Activated CD8-positive, alpha-beta memory T cell treated with anti-CD3 and anti-CD28 coated beads, Interleukin-2, amount 50 U/mL, for 1 hour (primary cell): Measurements from ENCODE around the gene WWC2.
"Not testable (repeated sequence)": the region's sequence is repeated elsewhere in the genome, so short reads cannot be mapped to it uniquely, and the experiment has no call there.

Source experiments
- DNase-seq: peaks from one replicate; pipeline ENCODE4 v3.0.0-alpha.2; 2020; ENCODE audit errors: extremely low read depth

The WWC2 gene

GRCh38 chr4:183100827-183101226 lies 1.8 kb downstream of the WWC2 start:
- DNase-seq = no peak

DNA sequence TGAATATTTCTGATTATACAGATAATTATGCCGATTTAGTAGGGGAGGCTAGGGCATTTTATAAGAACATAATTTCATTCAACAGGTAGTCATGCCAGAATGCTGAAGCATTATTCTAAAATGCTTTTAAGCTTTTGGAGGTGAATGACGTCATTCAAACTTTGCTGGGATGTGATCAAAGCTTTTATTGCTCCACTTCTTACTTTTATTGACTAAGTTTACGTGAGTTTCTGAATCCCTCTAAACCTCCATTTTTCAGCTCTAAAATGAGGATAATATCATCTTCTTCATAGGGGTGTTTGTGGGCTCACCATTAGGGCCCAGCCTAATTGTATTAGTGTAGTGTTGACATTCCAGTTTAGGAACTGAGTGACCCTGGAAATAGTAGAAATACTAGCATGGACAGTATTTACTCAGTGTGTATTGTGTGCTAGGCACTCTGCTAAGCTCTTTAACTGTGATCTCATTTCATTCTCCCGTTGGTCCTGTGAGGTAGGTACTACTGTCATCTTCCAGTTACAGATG lies 3.0 kb downstream of the WWC2 start:
- DNase-seq = no peak

GRCh38 chr4:183105092-183105491 lies 6.0 kb downstream of the WWC2 start:
- no peak for DNase-seq

- DNase-seq = no peak
Observed at GRCh38 chr4:183106839-183107238, 7.8 kb downstream of the WWC2 start.

DNA sequence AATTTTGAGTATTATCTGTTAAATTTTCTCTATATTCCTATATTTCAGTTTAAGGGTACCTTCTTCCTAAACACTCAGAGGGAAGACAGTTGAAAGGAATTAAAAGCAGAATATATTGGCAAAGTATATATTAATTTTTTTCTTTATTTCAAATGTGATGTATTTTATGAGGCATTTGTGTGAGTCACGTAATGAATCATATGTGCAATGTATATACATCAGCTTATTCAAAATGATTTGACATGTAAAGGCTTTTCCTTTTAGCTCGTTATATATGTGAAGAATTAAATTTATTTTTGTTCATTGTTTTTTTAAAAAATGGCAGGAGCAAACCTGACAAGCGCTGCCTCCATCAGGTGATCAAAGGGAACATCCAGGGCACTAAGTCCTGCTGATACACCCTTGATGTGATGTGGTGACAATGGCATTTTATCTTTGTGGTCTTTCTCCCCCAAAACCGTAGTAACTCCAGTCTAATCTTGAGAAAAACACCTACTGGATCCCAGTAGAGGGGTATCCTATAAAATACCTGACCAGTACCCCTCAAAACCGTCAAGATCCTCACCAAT lies 8.9 kb downstream of the WWC2 start:
- no peak for DNase-seq

GRCh38 chr4:183110244-183110643 lies 11.2 kb downstream of the WWC2 start:
- no peak for DNase-seq

GRCh38 chr4:183111452-183111885 lies 12.4 kb downstream of the WWC2 start:
- no peak for DNase-seq

GRCh38 chr4:183118141-183118540 lies 19.1 kb downstream of the WWC2 start:
- no peak for DNase-seq

GRCh38 chr4:183118585-183118984 lies 19.5 kb downstream of the WWC2 start:
- DNase-seq = no peak

DNA sequence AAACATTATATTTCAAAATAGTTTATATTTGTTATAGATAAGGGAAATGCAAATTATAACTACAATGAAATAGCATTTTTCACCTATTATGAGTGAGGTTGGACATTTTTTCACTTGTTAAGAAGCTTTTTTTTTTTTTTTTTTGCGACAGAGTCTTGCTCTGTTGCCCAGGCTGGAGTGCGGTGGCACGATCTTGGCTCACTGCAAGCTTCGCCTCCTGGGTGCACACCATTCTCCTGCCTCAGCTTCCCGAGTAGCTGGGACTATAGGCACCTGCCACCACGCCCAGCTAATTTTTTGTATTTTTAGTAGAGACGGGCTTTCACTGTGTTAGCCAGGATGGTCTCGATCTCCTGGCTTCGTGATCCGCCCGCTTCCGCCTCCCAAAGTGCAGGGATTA lies 22.6 kb downstream of the WWC2 start:
- DNase-seq = not testable (repeated sequence)

DNA sequence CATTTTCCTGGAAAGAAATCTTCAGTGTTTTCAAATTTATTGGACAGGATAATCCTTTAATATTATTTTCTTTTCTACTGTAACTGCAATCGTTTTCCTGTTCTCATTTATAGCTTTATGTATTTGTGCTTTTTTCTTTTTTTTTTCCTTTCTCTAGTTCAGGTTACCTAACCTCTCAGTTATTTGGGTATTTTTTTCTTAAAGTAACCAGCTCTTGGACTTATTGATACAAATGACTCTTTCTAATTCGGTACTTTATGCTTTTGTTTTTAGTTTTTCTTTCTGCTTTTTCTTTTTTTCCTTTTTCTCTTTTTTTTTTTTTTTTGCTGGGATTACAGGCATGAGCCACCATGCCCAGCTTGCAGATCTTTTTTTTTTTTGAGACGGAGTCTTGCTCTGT lies 25.2 kb downstream of the WWC2 start:
- no peak for DNase-seq

DNA sequence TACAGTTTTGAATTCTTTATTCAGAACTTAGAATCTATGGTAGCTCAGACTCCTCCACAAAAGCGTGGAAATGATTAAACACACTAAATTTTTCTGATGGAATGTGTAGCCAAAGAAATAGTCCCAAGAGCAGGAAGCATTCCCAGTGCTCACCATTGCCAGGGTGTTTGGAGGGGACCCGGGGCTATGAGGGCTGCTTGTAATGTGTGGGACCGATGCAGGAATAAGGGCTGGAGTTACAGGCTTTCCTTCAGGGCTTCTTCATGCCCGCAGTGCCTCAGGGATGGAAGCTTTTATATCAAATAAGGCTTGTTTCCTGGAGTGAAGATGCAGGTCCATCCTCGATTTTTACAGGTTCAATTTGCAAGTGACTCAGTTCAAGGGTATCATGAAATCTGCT lies 25.8 kb downstream of the WWC2 start:
- DNase-seq = no peak

DNA sequence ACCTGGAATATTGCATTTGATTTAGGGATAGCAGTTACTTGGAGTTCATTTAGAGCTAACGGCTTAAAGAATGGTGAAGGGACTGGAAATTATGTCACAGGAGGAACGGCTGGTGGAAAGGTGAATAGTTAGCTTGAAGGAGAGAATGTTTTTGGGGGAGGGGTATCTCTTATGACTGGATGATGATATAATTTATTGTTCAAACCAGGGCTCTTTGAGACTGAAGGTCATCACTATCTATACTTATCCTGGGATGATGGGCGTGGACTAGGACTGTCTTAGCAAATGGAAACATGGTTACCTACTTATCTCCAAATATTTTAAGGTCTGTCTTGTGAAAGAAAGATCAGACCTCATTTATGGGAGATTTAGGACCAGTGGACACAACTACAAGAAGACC lies 30.1 kb downstream of the WWC2 start:
- DNase-seq = no peak

DNA sequence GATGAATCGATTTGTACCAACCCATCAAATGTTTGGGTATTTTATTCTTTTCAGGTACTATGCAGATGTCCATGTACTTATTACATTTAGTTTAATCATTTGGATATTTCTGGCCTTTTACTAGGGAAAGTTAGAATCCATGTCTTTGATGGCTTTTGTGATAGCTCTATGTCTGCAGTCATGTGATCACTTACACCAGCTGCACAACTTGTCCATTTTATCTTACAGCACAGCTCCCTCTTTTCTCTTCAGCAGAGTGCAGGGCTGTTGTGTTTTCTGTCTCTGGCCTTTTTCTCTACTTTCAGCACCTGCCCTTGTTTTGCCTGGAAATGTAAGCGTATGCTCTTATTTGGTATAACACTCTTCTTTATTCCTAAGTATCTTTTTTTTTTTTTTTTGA lies 30.6 kb downstream of the WWC2 start:
- DNase-seq = no peak

GRCh38 chr4:183130328-183131155 lies 31.5 kb downstream of the WWC2 start:
- DNase-seq = no peak

DNA sequence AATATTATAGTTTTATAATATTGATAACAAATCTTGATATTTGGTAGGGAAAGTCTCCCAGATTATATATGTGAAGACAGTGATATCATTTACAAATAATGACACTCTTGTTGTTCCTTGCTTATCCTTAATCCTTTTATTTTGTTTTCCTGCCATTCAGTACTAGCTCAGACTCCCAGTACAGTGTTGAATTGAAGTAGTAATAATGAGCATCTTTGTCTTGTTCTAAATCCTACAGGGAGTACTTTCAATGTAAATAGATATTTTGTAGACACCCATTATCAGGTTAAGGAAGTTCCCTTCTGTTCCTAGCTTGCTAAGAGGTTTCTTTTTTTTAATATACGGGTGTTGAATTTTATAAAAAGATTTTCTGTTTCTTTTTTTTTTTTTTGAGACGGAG lies 33.0 kb downstream of the WWC2 start:
- DNase-seq = no peak

- no peak for DNase-seq
Observed at GRCh38 chr4:183132865-183133264, 33.8 kb downstream of the WWC2 start.

DNA sequence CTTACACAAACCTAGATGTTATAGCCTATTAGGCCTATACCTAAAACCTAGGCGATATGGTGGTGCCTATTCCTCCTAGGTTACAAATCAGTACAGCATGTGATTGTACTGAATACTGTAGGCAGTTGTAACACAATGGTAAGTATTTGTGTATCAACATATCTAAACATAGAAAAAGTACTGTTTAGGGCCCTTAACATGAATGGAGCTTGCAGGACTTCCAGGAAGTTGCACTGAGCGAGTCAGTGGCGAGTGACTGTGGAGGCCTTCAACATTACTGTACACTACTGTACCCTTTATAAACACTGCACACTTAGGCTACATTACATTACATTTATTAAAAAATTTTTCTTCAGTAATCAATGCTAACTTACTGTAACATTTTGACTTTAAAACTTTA lies 37.8 kb downstream of the WWC2 start:
- no peak for DNase-seq

GRCh38 chr4:183139058-183139750 lies 40.1 kb downstream of the WWC2 start:
- no peak for DNase-seq

GRCh38 chr4:183139972-183140570 lies 41.0 kb downstream of the WWC2 start:
- no peak for DNase-seq

DNA sequence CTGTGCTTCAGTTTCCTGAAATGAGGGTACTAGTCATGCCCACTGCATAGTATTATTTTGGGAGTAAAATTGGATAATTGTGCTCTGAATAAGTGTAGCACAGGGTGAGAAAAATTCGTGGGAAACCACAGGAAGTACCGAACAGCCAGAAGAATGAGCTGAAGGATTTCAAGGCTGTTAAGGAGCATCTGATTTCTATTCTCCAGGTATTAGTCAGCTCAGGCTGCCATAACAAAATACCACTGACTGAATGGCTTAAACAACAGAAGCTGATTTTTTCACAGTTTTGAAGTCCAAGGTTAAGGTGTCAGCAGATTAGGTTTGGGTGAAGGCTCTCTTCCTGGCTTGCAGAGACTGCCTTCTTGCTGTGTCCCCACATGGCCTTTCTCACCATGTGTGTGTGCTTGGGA lies 41.9 kb downstream of the WWC2 start:
- DNase-seq = no peak

DNA sequence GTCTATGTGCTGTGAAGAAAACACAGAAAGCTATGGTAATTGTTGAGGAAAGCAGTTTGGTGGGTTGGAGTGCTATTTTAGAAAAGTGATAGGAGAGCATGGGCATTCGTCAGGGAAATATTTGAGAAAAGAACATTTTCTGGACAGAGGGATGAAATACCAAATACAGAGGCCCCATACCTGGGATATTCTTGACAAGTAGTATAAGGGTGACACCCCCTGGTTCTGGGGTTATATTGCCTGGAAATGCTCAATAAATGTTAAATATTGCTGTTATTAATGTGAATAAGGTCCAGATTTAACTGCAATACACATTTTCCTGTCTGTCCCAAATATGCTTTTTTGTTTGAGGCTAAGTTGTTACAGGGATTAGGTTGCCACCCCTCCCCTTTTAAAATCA lies 42.9 kb downstream of the WWC2 start:
- no peak for DNase-seq
